HCT116 (cell line): Measurements from ENCODE around the gene CYSTM1. TPM values are rescaled to one million over a fixed set of nuclear protein-coding genes. Genes with fewer than 3 reads are reported as not detected.

Experiments used
- ATAC-seq: fragments of 200-7000 bp; cut with Tn5 transposase; 2 replicates; pipeline ENCODE4 v1.9.1; 2020; ENCODE audit warnings: mild to moderate bottlenecking, moderate library complexity
- BruUV-seq: library from RNA; stranded (reverse); fragments of 400-500 nt; replicated peaks from 2 replicates; lab custom pipeline; 2021; lab: Mats Ljungman, UMichigan
- CTCF ChIA-PET: fragments of 300-600 bp; sonication (Branson Sonifier 250); formaldehyde crosslinking; loops from one replicate; lab custom pipeline; 2021; ENCODE audit warnings: antibody characterized with exemption; lab: Charles Lee
- POLR2A ChIA-PET: fragments of 300-600, 350-600 bp; sonication (Branson Sonifier 250); formaldehyde crosslinking; loops from one replicate; lab custom pipeline; 2021; ENCODE audit warnings: antibody characterized with exemption; lab: Charles Lee
- RAD21 ChIA-PET, 2 experiments: fragments of 300-600 bp; sonication (Branson Sonifier 250); formaldehyde crosslinking; loops; one replicate each; lab custom pipeline; 2023; ENCODE audit warnings: low total read pairs in 2 of 2; ENCODE audit not compliant: uncharacterized antibody in 2 of 2, unreplicated experiment in 2 of 2, low non-redundant PET in 1 of 2; lab: Charles Lee
- DNase-seq: peaks from one replicate; pipeline ENCODE4 v3.0.0-alpha.2; 2010; ENCODE audit warnings: low read depth, low spot score
- H2AFZ ChIP-seq: fragments of 200-600 bp; shearing (Covaris generic), sonication (generic); 2 replicates; pipeline ENCODE4 v1.6.1; 2017; ENCODE audit warnings: low read depth, mixed run types, mixed read lengths, antibody characterized with exemption, low read length; ENCODE audit not compliant: poor library complexity, severe bottlenecking
- H3K27ac ChIP-seq: 2 replicates; pipeline ENCODE4 v1.5.1; 2012; ENCODE audit warnings: low read depth, low read length
- H3K27me3 ChIP-seq: fragments of 200-600 bp; sonication (generic); 2 replicates; pipeline ENCODE4 v1.6.1; 2016; ENCODE audit warnings: mixed run types, low read length, mixed read lengths; ENCODE audit not compliant: insufficient read depth
- H3K36me3 ChIP-seq, 2 experiments: fragments of 200-500 bp in 1 of 2; fragments of 200-600 bp in 1 of 2; sonication (Bioruptor generic) in 1 of 2; sonication (generic) in 1 of 2; 2 replicates each; pipeline versions ENCODE4 v1.5.1 to v1.6.1; 2014 to 2016; ENCODE audit warnings: low read length in 2 of 2, inconsistent platforms in 1 of 2, mixed read lengths in 1 of 2, mixed run types in 1 of 2; ENCODE audit not compliant: insufficient read depth in 2 of 2, control insufficient read depth in 1 of 2
- H3K4me1 ChIP-seq, 2 experiments: fragments of 200-600 bp in 1 of 2; sonication (generic) in 1 of 2; 2 replicates each; pipeline versions ENCODE4 v1.5.1 to v1.6.1; 2012 to 2017; ENCODE audit warnings: low read length in 2 of 2, inconsistent platforms in 1 of 2, mild to moderate bottlenecking in 1 of 2, mixed read lengths in 1 of 2, mixed run types in 1 of 2, moderate library complexity in 1 of 2; ENCODE audit not compliant: insufficient read depth in 2 of 2, control insufficient read depth in 1 of 2
- H3K4me2 ChIP-seq: fragments of 200-600 bp; sonication (generic); 2 replicates; pipeline ENCODE4 v1.6.1; 2017; ENCODE audit warnings: mixed run types, low read length, mixed read lengths
- H3K4me3 ChIP-seq, 2 experiments: fragments of 200-600 bp in 1 of 2; sonication (generic) in 1 of 2; replicated peaks in 1 of 2; 2 replicates each; pipeline ENCODE4 v1.5.1; 2011 to 2016; ENCODE audit warnings: low read length in 2 of 2, control low read depth in 1 of 2, low read depth in 1 of 2, mild to moderate bottlenecking in 1 of 2, mixed read lengths in 1 of 2, mixed run types in 1 of 2
- H3K79me2 ChIP-seq: fragments of 200-600 bp; sonication (generic); 2 replicates; pipeline ENCODE4 v1.6.1; 2017; ENCODE audit warnings: mild to moderate bottlenecking, mixed run types, low read length, moderate library complexity, mixed read lengths; ENCODE audit not compliant: insufficient read depth
- H3K9ac ChIP-seq: fragments of 200-600 bp; sonication (generic); 2 replicates; pipeline ENCODE4 v1.6.1; 2016; ENCODE audit warnings: low read length, mixed read lengths
- H3K9me2 ChIP-seq: fragments of 200-600 bp; sonication (generic), shearing (Covaris generic); 2 replicates; pipeline ENCODE4 v1.6.1; 2017; ENCODE audit warnings: mixed run types, mild to moderate bottlenecking, moderate library complexity; ENCODE audit not compliant: insufficient read depth
- H3K9me3 ChIP-seq, 2 experiments: fragments of 200-500 bp in 1 of 2; fragments of 200-600 bp in 1 of 2; sonication (Bioruptor generic) in 1 of 2; sonication (generic) in 1 of 2; 2 replicates each; pipeline ENCODE4 v1.6.1; 2014 to 2017; ENCODE audit warnings: low read length in 2 of 2, mixed read lengths in 2 of 2, inconsistent platforms in 1 of 2, low read depth in 1 of 2, mild to moderate bottlenecking in 1 of 2, mixed run types in 1 of 2, moderate library complexity in 1 of 2; ENCODE audit not compliant: control insufficient read depth in 1 of 2, insufficient read depth in 1 of 2
- H4K20me1 ChIP-seq: fragments of 200-600 bp; sonication (generic), shearing (Covaris generic); 2 replicates; pipeline ENCODE4 v1.6.1; 2017; ENCODE audit warnings: mixed run types, mild to moderate bottlenecking, moderate library complexity; ENCODE audit not compliant: insufficient read depth
- CBX3 ChIP-seq: IDR thresholded peaks from 2 replicates; pipeline ENCODE4 v1.6.1; 2012; ENCODE audit warnings: low read depth
- ELF1 ChIP-seq: IDR thresholded peaks from 2 replicates; pipeline ENCODE4 v1.6.1; 2012; ENCODE audit warnings: low read depth, borderline replicate concordance
- EZH2 ChIP-seq: fragments of 200-600 bp; sonication (generic); IDR thresholded peaks from 2 replicates; pipeline ENCODE4 v1.6.1; 2017; ENCODE audit warnings: antibody characterized with exemption, mixed run types
- JUND ChIP-seq: IDR thresholded peaks from 2 replicates; pipeline ENCODE4 v1.6.1; 2012
- MAX ChIP-seq: IDR thresholded peaks from 2 replicates; pipeline ENCODE4 v1.6.1; 2012
- REST ChIP-seq: IDR thresholded peaks from 2 replicates; pipeline ENCODE4 v1.6.1; 2012; ENCODE audit warnings: low read depth
- intact Hi-C: fragments of 100-400 bp; cut with micrococcal nuclease; formaldehyde crosslinking; loops from 2 replicates; pipeline ENCODE4 v1.10.0; 2022
- total RNA-seq: library from RNA; stranded (reverse); gene quantifications from one replicate; pipeline ENCODE4 v1.2.1, GENCODE V29; 2021; ENCODE audit not compliant: unreplicated experiment

Gene CYSTM1
- total RNA-seq, 1 experiment from 2014 or later, result 56.0 TPM

- TF ChIP-seq ELF1 (no peak), EZH2 (no peak), JUND (peak; percentile 47)
These were observed 76.6 kb downstream of the CYSTM1 start (continued) for GRCh38 chr5:140251527-140251973.

- DNase-seq (no peak), ATAC-seq (no peak)
- Histone ChIP-seq H3K4me1 (peaks cover 13 to 35% of the 10 kb centered on the region in 2 experiments), H3K36me3 (no peaks in the 10 kb centered on the region; a peak in 1 of 4 replicates), H3K79me2 (peaks cover 39% of the 10 kb centered on the region; the same call in 1 of the 2 replicates), H4K20me1 (no peaks in the 10 kb centered on the region), H3K27me3 (no peaks in the 10 kb centered on the region), H3K4me3 (no peak overlapping the region), H3K9me3 (no peaks in the 10 kb centered on the region), H2AFZ (no peak overlapping the region), H3K27ac (peak overlapping the region; percentile 41; the same call in 1 of the 2 replicates), H3K9me2 (no peaks in the 10 kb centered on the region), H3K4me2 (peak overlapping the region; percentile 58), H3K9ac (peak overlapping the region; percentile 29; the same call in 1 of the 2 replicates)
- TF ChIP-seq EZH2, result no peak
- no peak for TF ChIP-seq REST
- no peak for TF ChIP-seq JUND
- TF ChIP-seq MAX, result no peak
- no peak for TF ChIP-seq CBX3
- no peak for TF ChIP-seq ELF1
- ChIA-PET CTCF (interaction anchor here (0.6 to 2.9 kb wide), 4 partner anchors 8 to 94 kb away, joined by 3 to 12 read pairs (median 4); partner anchors contain the start of gene HBEGF), POLR2A (interaction anchor here (1.0 to 3.7 kb wide), 3 partner anchors 9 to 94 kb away, joined by 3 to 16 read pairs (median 3); partner anchors contain the start of gene HBEGF), RAD21 (no interaction called here)
- intact Hi-C loops, result loop anchor here (10.0 kb wide), 1 partner anchor 392 kb away; the partner anchor contains the start of genes IK and NDUFA2
- no TSS peak for BruUV-seq
These were observed 77.6 kb downstream of the CYSTM1 start for GRCh38 chr5:140252470-140253126.
